LNCaP clone FGC (cell line): ENCODE measurements around the gene TMA16.

ENCODE experiments used
- DNase-seq: peaks from one replicate; pipeline ENCODE4 v3.0.0-alpha.2; 2011; ENCODE audit warnings: low read depth
- H3K4me3 ChIP-seq: 2 replicates; pipeline ENCODE4 v1.5.1; 2011; ENCODE audit warnings: mild to moderate bottlenecking, low read depth, low read length, control low read depth
- CTCF ChIP-seq: IDR thresholded peaks from 2 replicates; pipeline ENCODE4 v1.5.1; 2012; ENCODE audit warnings: mild to moderate bottlenecking; ENCODE audit not compliant: control insufficient read depth, insufficient read depth; ENCODE audit errors: extremely low read depth

The TMA16 gene

GRCh38 chr4:163568843-163569242 lies 74.4 kb downstream of the TMA16 start:
- no peak for DNase-seq
- H3K4me3 ChIP-seq: no peak overlapping the region
- no peak for TF ChIP-seq CTCF
